ENCODE data around the gene LRRC8C. TPM values are rescaled to one million over a fixed set of nuclear protein-coding genes. Genes with fewer than 3 reads are reported as not detected.

The LRRC8C gene
- total RNA-seq, 1 donor, result 2.2 TPM

GRCh38 chr1:89646259-89646658 is 13.3 kb downstream of the LRRC8C start:
- H3K4me3 ChIP-seq (ENCODE audit: insufficient read depth, low read length), result no peak overlapping the region
- DNase-seq (ENCODE audit: insufficient read length, low spot score, missing footprints), result no peak

GRCh38 chr1:89649783-89650182 is 16.9 kb downstream of the LRRC8C start:
- H3K4me3 ChIP-seq (ENCODE audit: insufficient read depth, low read length), result no peak overlapping the region
- H3K79me2 ChIP-seq (ENCODE audit: insufficient read depth, low read length), result peaks cover 5% of the 10 kb centered on the region
- H3K27ac ChIP-seq (ENCODE audit: low read depth, low read length), result no peak overlapping the region

More at GRCh38 chr1:89646259-89646658, 13.3 kb downstream of the LRRC8C start:
- Histone ChIP-seq H3K9me3 (ENCODE audit: low read depth, low read length) (no peaks in the 10 kb centered on the region), H3K4me1 (ENCODE audit: insufficient read depth, low read length) (no peaks in the 10 kb centered on the region), H3K4me2 (ENCODE audit: insufficient read depth, low read length) (no peak overlapping the region), H3K27ac (ENCODE audit: low read depth, low read length) (no peak overlapping the region), H3K36me3 (ENCODE audit: insufficient read depth, low read length) (no peaks in the 10 kb centered on the region), H4K20me1 (ENCODE audit: insufficient read depth, low read length) (no peaks in the 10 kb centered on the region), H3K79me2 (ENCODE audit: insufficient read depth, low read length) (peaks cover 8% of the 10 kb centered on the region), H3K27me3 (ENCODE audit: insufficient read depth, low read length) (no peaks in the 10 kb centered on the region), H2AFZ (ENCODE audit: low read length) (no peak overlapping the region)
- TF ChIP-seq, protein P1, sequence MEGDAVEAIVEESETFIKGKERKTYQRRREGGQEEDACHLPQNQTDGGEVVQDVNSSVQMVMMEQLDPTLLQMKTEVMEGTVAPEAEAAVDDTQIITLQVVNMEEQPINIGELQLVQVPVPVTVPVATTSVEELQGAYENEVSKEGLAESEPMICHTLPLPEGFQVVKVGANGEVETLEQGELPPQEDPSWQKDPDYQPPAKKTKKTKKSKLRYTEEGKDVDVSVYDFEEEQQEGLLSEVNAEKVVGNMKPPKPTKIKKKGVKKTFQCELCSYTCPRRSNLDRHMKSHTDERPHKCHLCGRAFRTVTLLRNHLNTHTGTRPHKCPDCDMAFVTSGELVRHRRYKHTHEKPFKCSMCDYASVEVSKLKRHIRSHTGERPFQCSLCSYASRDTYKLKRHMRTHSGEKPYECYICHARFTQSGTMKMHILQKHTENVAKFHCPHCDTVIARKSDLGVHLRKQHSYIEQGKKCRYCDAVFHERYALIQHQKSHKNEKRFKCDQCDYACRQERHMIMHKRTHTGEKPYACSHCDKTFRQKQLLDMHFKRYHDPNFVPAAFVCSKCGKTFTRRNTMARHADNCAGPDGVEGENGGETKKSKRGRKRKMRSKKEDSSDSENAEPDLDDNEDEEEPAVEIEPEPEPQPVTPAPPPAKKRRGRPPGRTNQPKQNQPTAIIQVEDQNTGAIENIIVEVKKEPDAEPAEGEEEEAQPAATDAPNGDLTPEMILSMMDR (IDR thresholded peaks at IDR 0.05; ENCODE audit: extremely low read depth, low read depth, low read length), result no peak

GRCh38 chr1:89652373-89652772 is 19.5 kb downstream of the LRRC8C start:
- Histone ChIP-seq H3K4me2 (ENCODE audit: insufficient read depth, low read length) (no peak overlapping the region), H3K27ac (ENCODE audit: low read depth, low read length) (no peak overlapping the region), H3K9me3 (ENCODE audit: low read depth, low read length) (no peaks in the 10 kb centered on the region), H4K20me1 (ENCODE audit: insufficient read depth, low read length) (no peaks in the 10 kb centered on the region), H3K79me2 (ENCODE audit: insufficient read depth, low read length) (peaks cover 12% of the 10 kb centered on the region), H3K27me3 (ENCODE audit: insufficient read depth, low read length) (no peaks in the 10 kb centered on the region), H3K36me3 (ENCODE audit: insufficient read depth, low read length) (no peaks in the 10 kb centered on the region), H3K4me1 (ENCODE audit: insufficient read depth, low read length) (no peaks in the 10 kb centered on the region), H2AFZ (ENCODE audit: low read length) (no peak overlapping the region), H3K4me3 (ENCODE audit: insufficient read depth, low read length) (no peak overlapping the region)
- TF ChIP-seq, protein P1 (IDR thresholded peaks at IDR 0.05; ENCODE audit: extremely low read depth, low read depth, low read length), result no peak
- no peak for DNase-seq (ENCODE audit: insufficient read length, low spot score, missing footprints)

More at GRCh38 chr1:89649783-89650182, 16.9 kb downstream of the LRRC8C start:
- no peaks in the 10 kb centered on the region for H4K20me1 ChIP-seq (ENCODE audit: insufficient read depth, low read length)
- H3K27me3 ChIP-seq (ENCODE audit: insufficient read depth, low read length), result no peaks in the 10 kb centered on the region
- H2AFZ ChIP-seq (ENCODE audit: low read length), result no peak overlapping the region
- TF ChIP-seq, protein P1 (IDR thresholded peaks at IDR 0.05; ENCODE audit: extremely low read depth, low read depth, low read length), result no peak
- no peak for DNase-seq (ENCODE audit: insufficient read length, low spot score, missing footprints)
- H3K36me3 ChIP-seq (ENCODE audit: insufficient read depth, low read length), result no peaks in the 10 kb centered on the region
- no peaks in the 10 kb centered on the region for H3K9me3 ChIP-seq (ENCODE audit: low read depth, low read length)
- no peak overlapping the region for H3K4me2 ChIP-seq (ENCODE audit: insufficient read depth, low read length)
- no peaks in the 10 kb centered on the region for H3K4me1 ChIP-seq (ENCODE audit: insufficient read depth, low read length)

- TF ChIP-seq, protein P1 (IDR thresholded peaks at IDR 0.05; ENCODE audit: extremely low read depth, low read depth, low read length), result no peak
- H3K36me3 ChIP-seq (ENCODE audit: insufficient read depth, low read length), result no peaks in the 10 kb centered on the region
- peaks cover 13% of the 10 kb centered on the region for H3K79me2 ChIP-seq (ENCODE audit: insufficient read depth, low read length)
- peak overlapping the region; percentile 44 for H3K4me2 ChIP-seq (ENCODE audit: insufficient read depth, low read length)
- no peak overlapping the region for H3K27ac ChIP-seq (ENCODE audit: low read depth, low read length)
- H4K20me1 ChIP-seq (ENCODE audit: insufficient read depth, low read length), result no peaks in the 10 kb centered on the region
- H3K9me3 ChIP-seq (ENCODE audit: low read depth, low read length), result no peaks in the 10 kb centered on the region
- H3K4me3 ChIP-seq (ENCODE audit: insufficient read depth, low read length), result no peak overlapping the region
- no peaks in the 10 kb centered on the region for H3K27me3 ChIP-seq (ENCODE audit: insufficient read depth, low read length)
- H2AFZ ChIP-seq (ENCODE audit: low read length), result peak overlapping the region; percentile 63
- no peak for DNase-seq (ENCODE audit: insufficient read length, low spot score, missing footprints)
- H3K4me1 ChIP-seq (ENCODE audit: insufficient read depth, low read length), result peaks cover 9% of the 10 kb centered on the region
These were observed 25.0 kb downstream of the LRRC8C start for GRCh38 chr1:89657886-89658285.

All from osteoblast (primary cell).